WTC11 (cell line): ENCODE data around the gene AGBL4. TPM values are rescaled to one million over a fixed set of nuclear protein-coding genes. Genes with fewer than 3 reads are reported as not detected.

Experiments
- ATAC-seq: fragments of 200-7000 bp; cut with Tn5 transposase; 2 replicates; pipeline ENCODE4 v1.10.0; 2021; ENCODE audit warnings: mild to moderate bottlenecking, moderate library complexity
- CTCF ChIA-PET: fragments of 300-600 bp; sonication (Branson Sonifier 250); formaldehyde crosslinking; loops from one replicate; lab custom pipeline; 2021; ENCODE audit warnings: antibody characterized with exemption; lab: Charles Lee
- POLR2A ChIA-PET: fragments of 350-600 bp; sonication (Branson Sonifier 250); formaldehyde crosslinking; loops from one replicate; lab custom pipeline; 2021; ENCODE audit warnings: antibody characterized with exemption; lab: Charles Lee
- DNase-seq: peaks from one replicate; pipeline ENCODE4 v3.0.0; 2021; ENCODE audit warnings: low spot score
- H3K27ac Mint-ChIP-seq: 2 replicates; pipeline ENCODE4 v1.8.0; 2021; ENCODE audit warnings: mixed read lengths
- H3K27me3 Mint-ChIP-seq: 2 replicates; pipeline ENCODE4 v1.8.0; 2021; ENCODE audit warnings: low read depth, mild to moderate bottlenecking, moderate library complexity, mixed read lengths
- H3K36me3 Mint-ChIP-seq: 2 replicates; pipeline ENCODE4 v1.8.0; 2021; ENCODE audit warnings: mixed read lengths
- H3K4me1 Mint-ChIP-seq: 2 replicates; pipeline ENCODE4 v1.8.0; 2022; ENCODE audit warnings: mixed read lengths
- H3K4me3 Mint-ChIP-seq: 2 replicates; pipeline ENCODE4 v1.8.0; 2021; ENCODE audit warnings: mild to moderate bottlenecking, moderate library complexity, mixed read lengths
- H3K9me3 Mint-ChIP-seq: 2 replicates; pipeline ENCODE4 v1.8.0; 2021; ENCODE audit warnings: mixed read lengths
- CREM ChIP-seq: sonication (generic); formaldehyde crosslinking; IDR thresholded peaks from 2 replicates; pipeline ENCODE4 v1.8.1; 2022; ENCODE audit warnings: mild to moderate bottlenecking, missing genetic modification reagents, moderate library complexity
- TCF7 ChIP-seq: sonication (generic); formaldehyde crosslinking; IDR thresholded peaks from 2 replicates; pipeline ENCODE4 v1.8.0; 2022; ENCODE audit warnings: mild to moderate bottlenecking, low read depth, missing genetic modification reagents, moderate library complexity
- TEAD4 ChIP-seq: sonication (generic); formaldehyde crosslinking; IDR thresholded peaks from 2 replicates; pipeline ENCODE4 v1.8.0; 2022; ENCODE audit warnings: mild to moderate bottlenecking, missing genetic modification reagents
- ZNF219 ChIP-seq: sonication (generic); formaldehyde crosslinking; IDR thresholded peaks from 2 replicates; pipeline ENCODE4 v1.8.0; 2023; ENCODE audit warnings: missing genetic modification reagents, mild to moderate bottlenecking, borderline replicate concordance
- ZNF263 ChIP-seq: sonication (generic); formaldehyde crosslinking; IDR thresholded peaks from 2 replicates; pipeline ENCODE4 v1.8.1; 2022; ENCODE audit warnings: low read depth, mild to moderate bottlenecking, moderate library complexity, missing genetic modification reagents
- ZNF317 ChIP-seq: sonication (generic); formaldehyde crosslinking; IDR thresholded peaks from 2 replicates; pipeline ENCODE4 v1.8.1; 2023; ENCODE audit warnings: low read depth, mild to moderate bottlenecking, moderate library complexity, missing genetic modification reagents, borderline replicate concordance
- ZNF396 ChIP-seq: fragments of 250-450 bp; sonication (Bioruptor Pico); IDR thresholded peaks from 2 replicates; pipeline ENCODE4 v1.8.0; 2021; ENCODE audit warnings: mild to moderate bottlenecking, moderate library complexity, borderline replicate concordance
- ZNF416 ChIP-seq: fragments of 250-450 bp; sonication (Bioruptor Pico); IDR thresholded peaks from 2 replicates; pipeline ENCODE4 v1.9.0; 2021; ENCODE audit warnings: mild to moderate bottlenecking, inconsistent platforms
- ZNF671 ChIP-seq: fragments of 250-450 bp; sonication (Bioruptor Pico); IDR thresholded peaks from 2 replicates; pipeline ENCODE4 v1.8.0; 2021; ENCODE audit warnings: mild to moderate bottlenecking
- total RNA-seq: library from RNA; stranded (reverse); gene quantifications from 3 replicates; pipeline ENCODE4 v1.2.3, GENCODE V29; 2021
- TF ChIP-seq, protein P1 (sequence below): fragments of 250-450 bp; sonication (Bioruptor Pico); IDR thresholded peaks from 2 replicates; pipeline ENCODE4 v1.9.0; 2021; ENCODE audit warnings: mild to moderate bottlenecking
- TF ChIP-seq, protein P2 (sequence below): sonication (generic); formaldehyde crosslinking; IDR thresholded peaks from 2 replicates; pipeline ENCODE4 v1.8.0; 2023; ENCODE audit warnings: missing genetic modification reagents
- TF ChIP-seq, protein P3 (sequence below): sonication (generic); formaldehyde crosslinking; IDR thresholded peaks from 2 replicates; pipeline ENCODE4 v1.8.1; 2023; ENCODE audit warnings: mild to moderate bottlenecking, moderate library complexity, missing genetic modification reagents
- TF ChIP-seq, protein P4 (sequence below): sonication (generic); formaldehyde crosslinking; IDR thresholded peaks from 2 replicates; pipeline ENCODE4 v1.8.1; 2023; ENCODE audit warnings: mild to moderate bottlenecking, missing genetic modification reagents, borderline replicate concordance
- TF ChIP-seq, protein P5 (sequence below): fragments of 250-450 bp; sonication (Bioruptor Pico); conservative IDR thresholded peaks from 2 replicates; pipeline ENCODE4 v1.9.0; 2021; ENCODE audit warnings: mild to moderate bottlenecking
- TF ChIP-seq, protein P6 (sequence below): sonication (generic); formaldehyde crosslinking; IDR thresholded peaks from 2 replicates; pipeline ENCODE4 v1.8.0; 2022; ENCODE audit warnings: mild to moderate bottlenecking, missing genetic modification reagents
- TF ChIP-seq, protein P7 (sequence below): sonication (generic); formaldehyde crosslinking; IDR thresholded peaks from 2 replicates; pipeline ENCODE4 v1.8.1; 2022; ENCODE audit warnings: low read depth, mild to moderate bottlenecking, moderate library complexity, missing genetic modification reagents, borderline replicate concordance

AGBL4 gene
- total RNA-seq, 1 experiment from 2014 or later, result 0.87 TPM

DNA sequence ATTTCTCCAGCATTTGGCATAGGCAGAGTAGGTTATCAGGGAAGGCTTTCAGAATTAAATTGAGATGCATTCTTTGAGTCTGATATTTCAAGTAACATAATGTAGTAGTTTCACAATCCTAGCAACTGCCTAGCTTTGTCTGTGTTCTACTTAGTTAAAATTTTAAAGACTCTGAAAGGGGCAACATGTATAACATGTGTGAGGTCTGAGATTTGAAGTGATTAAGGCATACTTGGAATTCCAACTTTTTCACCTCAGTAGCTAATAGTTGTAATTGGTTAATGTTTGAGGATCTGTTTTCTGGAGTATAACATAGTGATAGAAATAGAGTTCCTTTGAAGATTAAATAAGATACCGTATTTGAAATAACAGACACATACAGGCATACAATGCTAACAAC is 911.8 kb downstream of the AGBL4 start:
- Mint-ChIP-seq H3K27ac (no peak overlapping the region), H3K4me3 (no peak overlapping the region)
- POLR2A ChIA-PET, result interaction anchor here (0.7 kb wide), 1 partner anchor 79 kb away, joined by 3 read pairs; no protein-coding TSS in a partner anchor
- DNase-seq (no peak), ATAC-seq (no peak)
- TF ChIP-seq ZNF671 (no peak), ZNF416 (CRISPR knock-in tag) (no peak), TEAD4 (CRISPR knock-in tag) (no peak), ZNF219 (no peak), ZNF317 (CRISPR knock-in tag) (no peak), CREM (CRISPR knock-in tag) (no peak), TCF7 (CRISPR knock-in tag) (no peak), ZNF263 (CRISPR knock-in tag) (no peak), ZNF396 (no peak)
- TF ChIP-seq, protein P1, sequence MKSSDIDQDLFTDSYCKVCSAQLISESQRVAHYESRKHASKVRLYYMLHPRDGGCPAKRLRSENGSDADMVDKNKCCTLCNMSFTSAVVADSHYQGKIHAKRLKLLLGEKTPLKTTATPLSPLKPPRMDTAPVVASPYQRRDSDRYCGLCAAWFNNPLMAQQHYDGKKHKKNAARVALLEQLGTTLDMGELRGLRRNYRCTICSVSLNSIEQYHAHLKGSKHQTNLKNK (CRISPR knock-in tag), result no peak
- TF ChIP-seq, protein P2, sequence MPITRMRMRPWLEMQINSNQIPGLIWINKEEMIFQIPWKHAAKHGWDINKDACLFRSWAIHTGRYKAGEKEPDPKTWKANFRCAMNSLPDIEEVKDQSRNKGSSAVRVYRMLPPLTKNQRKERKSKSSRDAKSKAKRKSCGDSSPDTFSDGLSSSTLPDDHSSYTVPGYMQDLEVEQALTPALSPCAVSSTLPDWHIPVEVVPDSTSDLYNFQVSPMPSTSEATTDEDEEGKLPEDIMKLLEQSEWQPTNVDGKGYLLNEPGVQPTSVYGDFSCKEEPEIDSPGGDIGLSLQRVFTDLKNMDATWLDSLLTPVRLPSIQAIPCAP (CRISPR knock-in tag), result no peak
- TF ChIP-seq, protein P3, sequence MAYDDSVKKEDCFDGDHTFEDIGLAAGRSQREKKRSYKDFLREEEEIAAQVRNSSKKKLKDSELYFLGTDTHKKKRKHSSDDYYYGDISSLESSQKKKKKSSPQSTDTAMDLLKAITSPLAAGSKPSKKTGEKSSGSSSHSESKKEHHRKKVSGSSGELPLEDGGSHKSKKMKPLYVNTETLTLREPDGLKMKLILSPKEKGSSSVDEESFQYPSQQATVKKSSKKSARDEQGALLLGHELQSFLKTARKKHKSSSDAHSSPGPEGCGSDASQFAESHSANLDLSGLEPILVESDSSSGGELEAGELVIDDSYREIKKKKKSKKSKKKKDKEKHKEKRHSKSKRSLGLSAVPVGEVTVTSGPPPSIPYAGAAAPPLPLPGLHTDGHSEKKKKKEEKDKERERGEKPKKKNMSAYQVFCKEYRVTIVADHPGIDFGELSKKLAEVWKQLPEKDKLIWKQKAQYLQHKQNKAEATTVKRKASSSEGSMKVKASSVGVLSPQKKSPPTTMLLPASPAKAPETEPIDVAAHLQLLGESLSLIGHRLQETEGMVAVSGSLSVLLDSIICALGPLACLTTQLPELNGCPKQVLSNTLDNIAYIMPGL, result no peak
- TF ChIP-seq, protein P4, sequence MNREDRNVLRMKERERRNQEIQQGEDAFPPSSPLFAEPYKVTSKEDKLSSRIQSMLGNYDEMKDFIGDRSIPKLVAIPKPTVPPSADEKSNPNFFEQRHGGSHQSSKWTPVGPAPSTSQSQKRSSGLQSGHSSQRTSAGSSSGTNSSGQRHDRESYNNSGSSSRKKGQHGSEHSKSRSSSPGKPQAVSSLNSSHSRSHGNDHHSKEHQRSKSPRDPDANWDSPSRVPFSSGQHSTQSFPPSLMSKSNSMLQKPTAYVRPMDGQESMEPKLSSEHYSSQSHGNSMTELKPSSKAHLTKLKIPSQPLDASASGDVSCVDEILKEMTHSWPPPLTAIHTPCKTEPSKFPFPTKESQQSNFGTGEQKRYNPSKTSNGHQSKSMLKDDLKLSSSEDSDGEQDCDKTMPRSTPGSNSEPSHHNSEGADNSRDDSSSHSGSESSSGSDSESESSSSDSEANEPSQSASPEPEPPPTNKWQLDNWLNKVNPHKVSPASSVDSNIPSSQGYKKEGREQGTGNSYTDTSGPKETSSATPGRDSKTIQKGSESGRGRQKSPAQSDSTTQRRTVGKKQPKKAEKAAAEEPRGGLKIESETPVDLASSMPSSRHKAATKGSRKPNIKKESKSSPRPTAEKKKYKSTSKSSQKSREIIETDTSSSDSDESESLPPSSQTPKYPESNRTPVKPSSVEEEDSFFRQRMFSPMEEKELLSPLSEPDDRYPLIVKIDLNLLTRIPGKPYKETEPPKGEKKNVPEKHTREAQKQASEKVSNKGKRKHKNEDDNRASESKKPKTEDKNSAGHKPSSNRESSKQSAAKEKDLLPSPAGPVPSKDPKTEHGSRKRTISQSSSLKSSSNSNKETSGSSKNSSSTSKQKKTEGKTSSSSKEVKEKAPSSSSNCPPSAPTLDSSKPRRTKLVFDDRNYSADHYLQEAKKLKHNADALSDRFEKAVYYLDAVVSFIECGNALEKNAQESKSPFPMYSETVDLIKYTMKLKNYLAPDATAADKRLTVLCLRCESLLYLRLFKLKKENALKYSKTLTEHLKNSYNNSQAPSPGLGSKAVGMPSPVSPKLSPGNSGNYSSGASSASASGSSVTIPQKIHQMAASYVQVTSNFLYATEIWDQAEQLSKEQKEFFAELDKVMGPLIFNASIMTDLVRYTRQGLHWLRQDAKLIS, result no peak
- TF ChIP-seq, protein P5, sequence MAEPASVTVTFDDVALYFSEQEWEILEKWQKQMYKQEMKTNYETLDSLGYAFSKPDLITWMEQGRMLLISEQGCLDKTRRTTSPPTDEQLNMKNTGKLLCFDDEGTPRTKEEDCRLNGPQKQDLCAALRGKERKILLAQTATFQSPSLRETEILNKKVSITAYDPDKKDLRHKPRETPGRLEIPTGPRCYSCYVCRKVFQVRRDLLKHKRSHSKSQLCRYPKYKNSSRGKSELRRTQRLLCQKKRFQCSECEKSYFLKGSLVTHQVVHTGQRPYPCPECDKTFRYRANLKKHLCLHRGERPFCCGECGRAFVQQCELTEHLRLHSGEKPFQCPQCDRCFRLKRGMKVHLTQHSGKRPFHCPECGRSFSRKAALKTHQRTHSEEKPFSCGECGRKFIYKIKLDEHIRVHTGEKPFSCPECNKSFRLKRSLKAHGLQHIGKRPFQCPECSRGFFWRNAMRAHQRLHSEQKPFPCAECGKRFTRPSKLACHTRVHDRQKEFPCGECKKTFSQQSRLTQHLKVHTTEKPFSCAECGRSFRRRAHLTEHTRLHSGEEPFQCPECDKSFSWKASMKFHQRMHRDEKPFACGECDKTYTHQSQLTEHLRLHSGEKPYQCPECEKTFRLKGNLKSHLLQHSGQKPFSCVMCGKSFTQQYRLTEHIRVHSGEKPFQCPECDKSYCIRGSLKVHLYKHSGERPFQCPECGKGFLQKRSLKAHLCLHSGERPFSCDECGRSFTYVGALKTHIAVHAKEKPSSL, result no peak
- TF ChIP-seq, protein P6, sequence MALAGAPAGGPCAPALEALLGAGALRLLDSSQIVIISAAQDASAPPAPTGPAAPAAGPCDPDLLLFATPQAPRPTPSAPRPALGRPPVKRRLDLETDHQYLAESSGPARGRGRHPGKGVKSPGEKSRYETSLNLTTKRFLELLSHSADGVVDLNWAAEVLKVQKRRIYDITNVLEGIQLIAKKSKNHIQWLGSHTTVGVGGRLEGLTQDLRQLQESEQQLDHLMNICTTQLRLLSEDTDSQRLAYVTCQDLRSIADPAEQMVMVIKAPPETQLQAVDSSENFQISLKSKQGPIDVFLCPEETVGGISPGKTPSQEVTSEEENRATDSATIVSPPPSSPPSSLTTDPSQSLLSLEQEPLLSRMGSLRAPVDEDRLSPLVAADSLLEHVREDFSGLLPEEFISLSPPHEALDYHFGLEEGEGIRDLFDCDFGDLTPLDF (CRISPR knock-in tag), result no peak
- TF ChIP-seq, protein P7, sequence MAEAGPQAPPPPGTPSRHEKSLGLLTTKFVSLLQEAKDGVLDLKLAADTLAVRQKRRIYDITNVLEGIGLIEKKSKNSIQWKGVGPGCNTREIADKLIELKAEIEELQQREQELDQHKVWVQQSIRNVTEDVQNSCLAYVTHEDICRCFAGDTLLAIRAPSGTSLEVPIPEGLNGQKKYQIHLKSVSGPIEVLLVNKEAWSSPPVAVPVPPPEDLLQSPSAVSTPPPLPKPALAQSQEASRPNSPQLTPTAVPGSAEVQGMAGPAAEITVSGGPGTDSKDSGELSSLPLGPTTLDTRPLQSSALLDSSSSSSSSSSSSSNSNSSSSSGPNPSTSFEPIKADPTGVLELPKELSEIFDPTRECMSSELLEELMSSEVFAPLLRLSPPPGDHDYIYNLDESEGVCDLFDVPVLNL (CRISPR knock-in tag), result no peak
- TF ChIP-seq, all 79 proteins: peak for 0
- Mint-ChIP-seq H3K27me3 (0 out of 2 replicates have a peak, but pooled peaks cover 6% of the 10 kb centered on the region), H3K36me3 (peaks cover 10% of the 10 kb centered on the region), H3K9me3 (peaks cover 51% of the 10 kb centered on the region), H3K4me1 (no peaks in the 10 kb centered on the region)
- CTCF ChIA-PET, result no interaction called here
